Ramos (cell line): Measurements from ENCODE around the gene PLD4.

Experiments
- in situ Hi-C: fragments of 300-500 bp; cut with MboI; formaldehyde crosslinking; loops from one replicate; pipeline ENCODE4 v1.14.3; 2022; ENCODE audit warnings: low sequenced_read_pairs; ENCODE audit not compliant: unreplicated experiment

Gene PLD4

DNA sequence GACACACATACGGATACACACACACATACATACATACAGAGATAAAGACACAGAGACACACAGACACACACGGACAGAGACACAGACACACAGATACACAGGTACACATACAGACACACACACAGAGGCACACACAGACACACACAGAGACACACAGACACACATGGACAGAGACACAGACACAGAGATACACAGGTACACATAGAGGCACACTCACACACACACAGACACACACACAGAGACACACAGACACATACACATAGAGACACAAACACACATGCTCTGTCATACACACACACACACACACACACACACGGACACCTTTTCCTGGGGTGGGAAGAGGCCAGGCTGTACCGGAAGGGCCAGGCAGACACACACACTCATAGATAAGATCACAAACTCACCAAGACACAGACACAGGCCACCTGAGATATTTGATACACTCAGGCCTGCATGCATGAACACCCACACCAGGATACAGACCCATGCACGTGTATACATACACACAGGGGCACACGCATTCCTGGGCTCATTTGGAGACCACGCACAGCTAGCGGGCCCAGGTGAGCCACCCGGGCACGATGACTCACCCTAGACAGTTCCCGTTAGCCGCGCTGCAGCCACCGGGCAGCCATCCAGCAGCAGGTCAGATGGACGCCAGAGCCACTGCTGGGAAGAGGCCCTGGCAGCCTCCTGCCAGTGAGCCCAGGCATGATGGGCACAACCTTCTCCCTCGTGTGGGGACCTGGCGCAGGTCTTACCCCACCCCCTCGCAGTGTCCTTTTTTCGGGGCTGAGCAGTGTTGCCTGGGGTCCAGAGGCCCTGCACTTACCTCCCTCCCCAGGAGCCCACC is 55.3 kb downstream of the PLD4 start:
- in situ Hi-C loops, result no loop called here

DNA sequence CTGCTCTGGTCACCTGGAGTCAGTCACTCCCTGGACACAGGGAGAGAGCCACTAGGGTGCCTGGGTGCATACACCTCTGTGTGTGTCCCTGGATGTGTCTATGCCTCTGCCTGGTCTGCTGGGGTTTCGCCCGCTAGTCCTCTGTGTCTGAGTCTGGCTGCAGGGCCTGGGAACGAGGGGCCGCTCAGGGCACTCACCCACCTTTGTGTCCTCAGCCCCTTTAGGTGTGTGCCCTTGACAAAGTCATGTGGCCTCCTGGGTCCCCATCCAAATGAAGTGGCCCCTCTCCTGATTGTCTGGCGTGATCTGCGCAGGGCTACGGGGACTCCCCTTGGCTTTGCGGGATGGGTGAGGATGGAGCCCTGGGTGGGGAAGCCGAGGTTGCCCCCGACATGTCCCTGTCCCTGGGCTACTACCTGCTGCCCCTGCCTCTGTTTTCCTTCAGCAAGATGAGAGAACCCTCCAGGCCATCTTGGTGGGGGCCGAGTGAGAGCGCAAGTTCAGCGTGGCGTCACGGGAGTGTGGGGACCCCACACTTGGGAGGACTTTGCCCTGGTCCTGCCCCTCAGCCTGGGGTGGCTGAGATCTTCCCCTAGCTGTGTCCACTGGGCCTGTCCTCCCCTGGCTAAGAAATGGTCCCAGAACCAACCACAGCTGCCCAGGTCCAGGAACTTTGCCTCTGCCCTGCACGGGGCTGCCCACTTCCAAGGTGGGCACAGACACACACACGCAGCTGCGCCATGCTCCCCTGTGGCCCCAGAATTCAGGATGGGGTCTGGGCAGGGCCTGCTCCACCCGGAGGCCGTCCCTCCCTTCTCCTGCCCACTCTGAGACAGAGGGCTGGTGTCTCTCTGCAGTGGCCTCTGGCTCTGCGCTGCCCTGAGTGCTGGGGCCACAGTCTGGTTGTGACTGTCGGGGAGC is 56.2 kb downstream of the PLD4 start:
- in situ Hi-C loops, result no loop called here

DNA sequence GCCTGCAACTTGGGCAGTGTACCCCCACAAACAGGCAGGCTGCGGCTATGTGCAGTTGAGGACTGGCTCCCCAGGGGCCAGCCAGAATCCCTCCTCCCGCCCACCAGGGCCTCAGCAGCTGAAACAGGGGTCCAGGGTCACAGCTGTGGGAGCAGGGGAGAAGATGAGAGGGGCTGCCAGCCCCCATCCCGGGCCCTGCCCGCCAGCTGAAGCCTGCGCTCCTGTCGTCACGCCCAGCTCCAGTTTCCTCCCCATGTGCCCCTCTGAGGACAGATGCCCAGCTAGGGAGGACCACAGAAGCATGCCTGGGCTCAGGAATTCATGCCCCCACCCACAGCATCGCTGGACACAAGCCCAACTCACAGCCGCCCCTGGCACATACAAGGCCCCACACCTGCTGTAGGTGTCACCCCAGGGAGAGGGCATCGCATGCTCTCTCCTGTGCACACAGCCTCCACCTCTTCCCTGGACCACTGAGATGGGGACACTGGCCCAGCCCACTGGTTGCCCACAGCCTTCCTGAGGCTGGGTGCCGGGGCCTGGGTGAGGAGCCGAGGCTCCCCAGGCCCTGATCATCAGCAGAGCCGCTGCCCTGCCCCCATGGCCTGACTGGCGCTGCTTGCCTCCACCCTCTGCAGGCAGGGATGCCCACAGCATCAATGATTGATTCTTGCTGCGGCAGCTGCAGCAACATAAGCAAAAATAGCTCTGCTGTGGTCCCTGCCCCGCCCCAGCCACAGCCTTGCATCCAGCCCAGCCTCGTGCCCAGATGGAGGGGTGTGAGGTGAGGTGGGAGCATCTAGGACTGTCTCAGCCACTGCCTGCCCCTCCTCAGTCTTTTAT is 57.2 kb downstream of the PLD4 start:
- in situ Hi-C loops, result no loop called here

DNA sequence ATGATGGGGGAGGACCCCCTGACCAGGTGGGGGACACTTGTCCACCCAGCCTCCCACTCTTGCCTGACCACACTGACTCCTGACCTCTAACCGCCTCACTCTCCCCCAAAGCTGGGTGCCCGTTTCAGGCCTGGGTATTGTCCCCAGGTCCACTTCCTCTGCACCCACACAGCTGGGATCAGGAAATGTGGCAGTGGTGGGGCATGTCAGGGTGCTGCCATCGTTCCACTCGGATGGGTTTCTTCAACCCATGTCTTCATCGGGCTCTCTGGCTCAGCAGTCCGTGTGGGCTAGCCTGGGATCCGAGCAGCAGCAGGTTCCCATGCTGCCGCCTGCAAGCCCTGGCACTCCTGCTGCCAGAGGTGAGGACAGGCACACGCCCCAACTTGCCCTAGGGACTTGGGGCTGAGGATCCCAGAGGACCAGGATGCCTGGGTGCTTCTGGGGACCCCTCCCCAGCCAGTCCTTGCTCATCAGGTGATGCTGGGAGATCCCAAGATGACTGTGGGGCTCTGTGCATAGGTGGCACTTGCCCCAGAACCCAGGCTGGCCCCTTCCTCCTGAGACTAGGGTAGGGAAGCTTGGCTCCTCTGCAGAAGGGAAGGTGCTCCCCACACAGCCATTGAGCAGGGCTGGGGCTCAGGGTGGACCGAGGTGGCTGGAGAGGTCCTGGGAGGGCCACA is 58.0 kb downstream of the PLD4 start:
- in situ Hi-C loops, result no loop called here
